OCI-LY3 (cell line): ENCODE measurements around the gene RPRD1A.

Experiments used
- H2AFZ ChIP-seq: fragments of 200-600, 300-600 bp; shearing (Covaris generic); 2 replicates; pipeline ENCODE4 v1.6.0; 2014; ENCODE audit warnings: antibody characterized with exemption, low read depth, low read length
- H3K27ac ChIP-seq: fragments of 200-600, 300-600 bp; sonication (generic); 2 replicates; pipeline ENCODE4 v1.5.1; 2014; ENCODE audit warnings: mild to moderate bottlenecking, low read length, moderate library complexity, mixed read lengths
- H3K27me3 ChIP-seq: fragments of 200-600, 300-600 bp; sonication (generic); 2 replicates; pipeline ENCODE4 v1.6.1; 2014; ENCODE audit warnings: low read depth, low read length, mixed read lengths
- H3K36me3 ChIP-seq: fragments of 200-600, 300-600 bp; sonication (generic); replicated peaks from 2 replicates; pipeline ENCODE3; 2014; ENCODE audit warnings: low read depth, low read length, mixed read lengths
- H3K4me1 ChIP-seq: fragments of 300-600, 200-600 bp; sonication (generic); 2 replicates; pipeline ENCODE4 v1.6.1; 2014; ENCODE audit warnings: low read length, mixed read lengths
- H3K4me2 ChIP-seq: fragments of 200-600, 300-600 bp; sonication (generic); 2 replicates; pipeline ENCODE4 v1.6.1; 2014; ENCODE audit warnings: low read length, mixed read lengths
- H3K4me3 ChIP-seq: fragments of 300-600, 200-600 bp; sonication (generic); 2 replicates; pipeline ENCODE4 v1.5.1; 2014; ENCODE audit warnings: antibody characterized with exemption, mild to moderate bottlenecking, low read length, moderate library complexity
- H3K79me2 ChIP-seq: fragments of 300-600, 200-600 bp; shearing (Covaris generic); 2 replicates; pipeline ENCODE4 v1.6.1; 2014; ENCODE audit warnings: mild to moderate bottlenecking, low read length, mixed read lengths
- H3K9ac ChIP-seq: fragments of 300-600, 200-600 bp; shearing (Covaris generic); 2 replicates; pipeline ENCODE4 v1.6.0; 2014; ENCODE audit warnings: mild to moderate bottlenecking, low read length, moderate library complexity
- H3K9me3 ChIP-seq: fragments of 200-600, 300-600 bp; shearing (Covaris generic); 2 replicates; pipeline ENCODE4 v1.6.1; 2014; ENCODE audit warnings: low read length, mixed read lengths; ENCODE audit not compliant: insufficient read depth
- H4K20me1 ChIP-seq: fragments of 200-600, 300-600 bp; sonication (generic); 2 replicates; pipeline ENCODE4 v1.6.1; 2016; ENCODE audit warnings: low read length, mixed read lengths; ENCODE audit not compliant: insufficient read depth
- EZH2phosphoT487 ChIP-seq: fragments of 200-600 bp; shearing (Covaris generic); IDR thresholded peaks from 2 replicates; pipeline ENCODE4 v1.6.1; 2018; ENCODE audit warnings: antibody characterized with exemption, mixed run types, low read depth
- TF ChIP-seq, protein P1 (sequence below): fragments of 200-600, 300-600 bp; sonication (generic); IDR thresholded peaks from 2 replicates; pipeline ENCODE4 v1.5.1; 2014; ENCODE audit warnings: antibody characterized with exemption, low read length, low read depth

The RPRD1A gene

DNA sequence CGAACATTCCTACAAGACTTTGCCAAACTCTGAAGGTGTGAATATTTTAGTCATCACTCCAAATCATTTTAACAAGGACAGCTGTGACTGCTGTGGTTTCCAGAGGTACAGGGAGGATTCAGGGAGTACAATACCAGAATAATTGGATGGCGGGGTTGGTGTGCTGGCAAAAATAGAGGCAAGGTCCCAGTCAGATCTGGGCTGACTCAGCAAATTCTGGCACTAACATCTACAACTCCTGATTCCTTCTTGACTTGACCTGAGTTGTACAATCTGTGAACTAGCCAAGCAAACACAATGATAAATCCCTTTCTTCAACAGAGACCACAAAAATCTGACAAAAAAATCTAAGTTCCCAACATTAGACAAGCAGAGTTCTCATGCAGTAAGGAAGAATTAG, 54.5 kb downstream of the RPRD1A start:
- no peak overlapping the region for H3K27ac ChIP-seq
- H3K4me3 ChIP-seq: no peak overlapping the region
- no peaks in the 10 kb centered on the region for H3K27me3 ChIP-seq
- H3K4me2 ChIP-seq: no peak overlapping the region
- H3K9ac ChIP-seq: no peak overlapping the region
- H4K20me1 ChIP-seq: peaks cover 11% of the 10 kb centered on the region
- H2AFZ ChIP-seq: no peak overlapping the region
- TF ChIP-seq, protein P1, sequence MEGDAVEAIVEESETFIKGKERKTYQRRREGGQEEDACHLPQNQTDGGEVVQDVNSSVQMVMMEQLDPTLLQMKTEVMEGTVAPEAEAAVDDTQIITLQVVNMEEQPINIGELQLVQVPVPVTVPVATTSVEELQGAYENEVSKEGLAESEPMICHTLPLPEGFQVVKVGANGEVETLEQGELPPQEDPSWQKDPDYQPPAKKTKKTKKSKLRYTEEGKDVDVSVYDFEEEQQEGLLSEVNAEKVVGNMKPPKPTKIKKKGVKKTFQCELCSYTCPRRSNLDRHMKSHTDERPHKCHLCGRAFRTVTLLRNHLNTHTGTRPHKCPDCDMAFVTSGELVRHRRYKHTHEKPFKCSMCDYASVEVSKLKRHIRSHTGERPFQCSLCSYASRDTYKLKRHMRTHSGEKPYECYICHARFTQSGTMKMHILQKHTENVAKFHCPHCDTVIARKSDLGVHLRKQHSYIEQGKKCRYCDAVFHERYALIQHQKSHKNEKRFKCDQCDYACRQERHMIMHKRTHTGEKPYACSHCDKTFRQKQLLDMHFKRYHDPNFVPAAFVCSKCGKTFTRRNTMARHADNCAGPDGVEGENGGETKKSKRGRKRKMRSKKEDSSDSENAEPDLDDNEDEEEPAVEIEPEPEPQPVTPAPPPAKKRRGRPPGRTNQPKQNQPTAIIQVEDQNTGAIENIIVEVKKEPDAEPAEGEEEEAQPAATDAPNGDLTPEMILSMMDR: no peak
- no peak for TF ChIP-seq EZH2phosphoT487
- no peaks in the 10 kb centered on the region for H3K9me3 ChIP-seq
- H3K36me3 ChIP-seq: no peaks in the 10 kb centered on the region
- H3K4me1 ChIP-seq: peaks cover 25% of the 10 kb centered on the region
- H3K79me2 ChIP-seq: no peaks in the 10 kb centered on the region

GRCh38 chr18:36009214-36009613, 58.1 kb downstream of the RPRD1A start:
- H2AFZ ChIP-seq: no peak overlapping the region
- no peaks in the 10 kb centered on the region for H3K36me3 ChIP-seq
- no peak overlapping the region for H3K9ac ChIP-seq
- H3K79me2 ChIP-seq: no peaks in the 10 kb centered on the region
- H3K4me1 ChIP-seq: no peaks in the 10 kb centered on the region
- H3K4me3 ChIP-seq: no peak overlapping the region
- no peaks in the 10 kb centered on the region for H3K27me3 ChIP-seq
- no peak overlapping the region for H3K27ac ChIP-seq
- H3K4me2 ChIP-seq: no peak overlapping the region
- TF ChIP-seq, protein P1: no peak
- no peak for TF ChIP-seq EZH2phosphoT487
- H4K20me1 ChIP-seq: no peaks in the 10 kb centered on the region
- no peaks in the 10 kb centered on the region for H3K9me3 ChIP-seq

- H3K4me3 ChIP-seq: no peak overlapping the region
- no peak overlapping the region for H3K9ac ChIP-seq
Measured at GRCh38 chr18:36006997-36007396, 60.4 kb downstream of the RPRD1A start.

DNA sequence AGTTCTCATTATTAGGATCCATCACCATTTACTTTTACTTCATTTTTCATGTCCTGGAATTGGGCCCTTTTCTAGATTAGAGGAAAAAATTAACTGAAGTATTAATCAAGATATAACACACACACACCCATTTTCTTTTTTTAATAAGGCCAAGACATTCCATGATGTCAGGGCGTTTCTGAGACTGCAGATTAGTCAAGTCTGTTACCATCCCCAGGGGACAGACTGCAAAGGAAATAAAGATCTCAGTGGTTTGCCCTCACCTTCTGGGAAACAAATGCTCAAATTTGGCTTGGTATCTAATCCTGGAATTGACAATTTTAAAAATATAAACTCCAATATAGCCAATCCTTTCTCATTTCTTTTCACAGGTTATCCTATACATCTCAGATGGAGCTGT, 67.4 kb downstream of the RPRD1A start:
- Histone ChIP-seq H3K27me3 (no peaks in the 10 kb centered on the region), H3K27ac (no peak overlapping the region), H3K79me2 (no peaks in the 10 kb centered on the region), H3K9ac (no peak overlapping the region), H3K36me3 (no peaks in the 10 kb centered on the region), H2AFZ (no peak overlapping the region), H3K9me3 (no peaks in the 10 kb centered on the region), H3K4me2 (no peak overlapping the region), H3K4me3 (no peak overlapping the region), H3K4me1 (no peaks in the 10 kb centered on the region), H4K20me1 (no peaks in the 10 kb centered on the region)
- TF ChIP-seq EZH2phosphoT487: no peak
- TF ChIP-seq, protein P1: no peak

More at GRCh38 chr18:36006997-36007396, 60.4 kb downstream of the RPRD1A start:
- TF ChIP-seq, protein P1: no peak
- TF ChIP-seq EZH2phosphoT487: no peak
- Histone ChIP-seq H3K79me2 (no peaks in the 10 kb centered on the region), H3K36me3 (no peaks in the 10 kb centered on the region), H3K27me3 (no peaks in the 10 kb centered on the region), H4K20me1 (no peaks in the 10 kb centered on the region), H3K4me2 (no peak overlapping the region), H2AFZ (no peak overlapping the region), H3K4me1 (no peaks in the 10 kb centered on the region), H3K27ac (no peak overlapping the region), H3K9me3 (no peaks in the 10 kb centered on the region)
